GM23338 (cell line): ENCODE measurements around the gene RFX2. TPM values are rescaled to one million over a fixed set of nuclear protein-coding genes. Genes with fewer than 3 reads are reported as not detected.

Experiments used
- ATAC-seq: fragments of 200-7000 bp; cut with Tn5 transposase; 3 replicates; pipeline ENCODE4 v1.9.1; 2020
- DNase-seq: peaks from one replicate; pipeline ENCODE4 v3.0.0-alpha.2; 2015; ENCODE audit warnings: low spot score
- H2AFZ ChIP-seq: fragments of 200-600 bp; sonication (generic); 2 replicates; pipeline ENCODE4 v1.8.0; 2016; ENCODE audit warnings: antibody characterized with exemption, mild to moderate bottlenecking, moderate library complexity
- H3F3A ChIP-seq: fragments of 200-600 bp; sonication (generic); replicated peaks from 2 replicates; pipeline ENCODE4 v1.8.0; 2017; ENCODE audit warnings: antibody characterized with exemption, mixed run types, low read depth
- H3K27ac ChIP-seq: fragments of 200-600 bp; sonication (generic); 2 replicates; pipeline ENCODE4 v1.6.1; 2016; ENCODE audit warnings: low read depth
- H3K27me3 ChIP-seq: fragments of 200-600 bp; sonication (generic); 2 replicates; pipeline ENCODE4 v1.8.0; 2016; ENCODE audit warnings: mild to moderate bottlenecking, mixed run types, moderate library complexity; ENCODE audit not compliant: insufficient read depth
- H3K36me3 ChIP-seq: fragments of 200-600 bp; sonication (generic); 2 replicates; pipeline ENCODE4 v1.8.0; 2016; ENCODE audit warnings: mild to moderate bottlenecking; ENCODE audit not compliant: insufficient read depth
- H3K4me1 ChIP-seq: fragments of 200-600 bp; sonication (generic); 2 replicates; pipeline ENCODE4 v1.8.0; 2016; ENCODE audit warnings: mild to moderate bottlenecking, moderate library complexity; ENCODE audit not compliant: insufficient read depth
- H3K4me2 ChIP-seq: fragments of 200-600 bp; sonication (generic); 2 replicates; pipeline ENCODE4 v1.7.1; 2017; ENCODE audit warnings: mixed run types
- H3K4me3 ChIP-seq: fragments of 200-600 bp; sonication (generic); 2 replicates; pipeline ENCODE4 v1.6.1; 2016; ENCODE audit warnings: mixed run types
- H3K79me2 ChIP-seq: fragments of 200-600 bp; sonication (generic); replicated peaks from 2 replicates; pipeline ENCODE4 v1.8.0; 2017; ENCODE audit warnings: mild to moderate bottlenecking; ENCODE audit not compliant: insufficient read depth
- H3K9me2 ChIP-seq: fragments of 200-600 bp; sonication (generic); 2 replicates; pipeline ENCODE4 v1.8.0; 2017; ENCODE audit not compliant: insufficient read depth
- H4K20me1 ChIP-seq: fragments of 200-600 bp; sonication (generic); replicated peaks from 2 replicates; pipeline ENCODE4 v1.8.0; 2017; ENCODE audit warnings: mild to moderate bottlenecking; ENCODE audit not compliant: insufficient read depth
- H3K27ac Mint-ChIP-seq: 2 replicates; pipeline ENCODE4 v1.8.0; 2020; ENCODE audit warnings: inconsistent platforms, mild to moderate bottlenecking, moderate library complexity, mixed read lengths
- H3K27me3 Mint-ChIP-seq: 3 replicates; pipeline ENCODE4 v1.8.0; 2022; ENCODE audit warnings: low read depth, mild to moderate bottlenecking, moderate library complexity, mixed read lengths, inconsistent platforms; ENCODE audit not compliant: insufficient read depth, poor library complexity
- H3K36me3 Mint-ChIP-seq: 3 replicates; pipeline ENCODE4 v1.8.0; 2021; ENCODE audit warnings: low read depth, mild to moderate bottlenecking, inconsistent platforms, moderate library complexity, mixed read lengths
- H3K4me1 Mint-ChIP-seq: 3 replicates; pipeline ENCODE4 v1.8.0; 2020; ENCODE audit warnings: mild to moderate bottlenecking, inconsistent platforms, mixed read lengths
- H3K4me3 Mint-ChIP-seq: 3 replicates; pipeline ENCODE4 v1.8.0; 2021; ENCODE audit warnings: moderate library complexity, mild to moderate bottlenecking, inconsistent platforms, mixed read lengths
- H3K9me3 Mint-ChIP-seq: 3 replicates; pipeline ENCODE4 v1.8.0; 2020; ENCODE audit warnings: moderate library complexity, mild to moderate bottlenecking, inconsistent platforms, mixed read lengths
- ETS1 ChIP-seq: IDR thresholded peaks from 2 replicates; pipeline ENCODE4 v1.6.1; 2016; ENCODE audit warnings: antibody characterized with exemption
- EZH2 ChIP-seq: fragments of 200-600 bp; sonication (generic); IDR thresholded peaks from one replicate; pipeline ENCODE4 v1.8.0; 2017; ENCODE audit warnings: antibody characterized with exemption, mild to moderate bottlenecking, low read depth; ENCODE audit not compliant: unreplicated experiment
- EZH2phosphoT487 ChIP-seq: fragments of 200-600 bp; sonication (generic); IDR thresholded peaks from one replicate; pipeline ENCODE4 v1.8.1; 2018; ENCODE audit warnings: antibody characterized with exemption; ENCODE audit not compliant: unreplicated experiment
- JUNB ChIP-seq: IDR thresholded peaks from one replicate; pipeline ENCODE4 v1.6.1; 2016; ENCODE audit warnings: antibody characterized with exemption; ENCODE audit not compliant: unreplicated experiment
- STAT1 ChIP-seq: IDR thresholded peaks from one replicate; pipeline ENCODE4 v1.6.1; 2016; ENCODE audit warnings: antibody characterized with exemption; ENCODE audit not compliant: unreplicated experiment
- ZNF462 ChIP-seq: fragments of 250-450 bp; sonication (Bioruptor Pico); IDR thresholded peaks from 2 replicates; pipeline ENCODE4 v1.5.0; 2020; ENCODE audit warnings: mild to moderate bottlenecking, moderate library complexity
- polyA plus RNA-seq: library from polyadenylated mRNA; unstranded; fragments of >200 nt; fragmentation: Nextera tagmentation; extraction: Ambion mirVana; gene quantifications from 2 replicates; pipeline ENCODE4 v1.2.1, GENCODE V29; 2016
- total RNA-seq: library from RNA; depleted of rRNA; stranded (reverse); fragments of >200 nt; shearing (Covaris generic); gene quantifications from 2 replicates; pipeline ENCODE4 v1.2.3, GENCODE V29; 2014

RFX2 gene
- total and polyA plus RNA-seq, 2 experiments from 2014 or later, result 4.6 to 13.0 TPM

GRCh38 chr19:6069268-6069791 is 41.0 kb downstream of the RFX2 start (continued):
- no peak for TF ChIP-seq ETS1
- no peak for TF ChIP-seq EZH2phosphoT487
- TF ChIP-seq JUNB, result no peak
- no peak for TF ChIP-seq ZNF462 (CRISPR knock-in tag)
- no peak for TF ChIP-seq EZH2

GRCh38 chr19:6068711-6069110 is 41.6 kb downstream of the RFX2 start:
- DNase-seq, result no peak
- Histone ChIP-seq H3K4me1 (peaks cover 5% of the 10 kb centered on the region; the same call in 1 of the 2 replicates), H3F3A (no peaks in the 10 kb centered on the region), H3K79me2 (no peaks in the 10 kb centered on the region), H4K20me1 (no peaks in the 10 kb centered on the region), H3K36me3 (no peaks in the 10 kb centered on the region), H3K9me2 (no peaks in the 10 kb centered on the region), H3K4me3 (no peak overlapping the region), H3K27me3 (no peaks in the 10 kb centered on the region), H3K4me2 (no peak overlapping the region), H3K27ac (no peak overlapping the region), H2AFZ (no peak overlapping the region)
- Mint-ChIP-seq H3K36me3 (no peaks in the 10 kb centered on the region; the same call in 2 of the 3 replicates), H3K27me3 (peaks cover 5% of the 10 kb centered on the region), H3K4me3 (no peak overlapping the region), H3K4me1 (peaks cover 14% of the 10 kb centered on the region; the same call in 2 of the 3 replicates), H3K9me3 (peaks cover 6% of the 10 kb centered on the region; the same call in 2 of the 3 replicates), H3K27ac (no peak overlapping the region)
- no peak for ATAC-seq
- no peak for TF ChIP-seq ZNF462 (CRISPR knock-in tag)
- no peak for TF ChIP-seq ETS1
- TF ChIP-seq EZH2, result no peak
- TF ChIP-seq EZH2phosphoT487, result no peak
- TF ChIP-seq STAT1, result no peak
